RKO (cell line): ENCODE measurements around the gene GSTO1.

ENCODE experiments used
- DNase-seq: peaks from one replicate; pipeline ENCODE4 v3.0.0-alpha.2; 2016; ENCODE audit warnings: low spot score

GSTO1 gene

DNA sequence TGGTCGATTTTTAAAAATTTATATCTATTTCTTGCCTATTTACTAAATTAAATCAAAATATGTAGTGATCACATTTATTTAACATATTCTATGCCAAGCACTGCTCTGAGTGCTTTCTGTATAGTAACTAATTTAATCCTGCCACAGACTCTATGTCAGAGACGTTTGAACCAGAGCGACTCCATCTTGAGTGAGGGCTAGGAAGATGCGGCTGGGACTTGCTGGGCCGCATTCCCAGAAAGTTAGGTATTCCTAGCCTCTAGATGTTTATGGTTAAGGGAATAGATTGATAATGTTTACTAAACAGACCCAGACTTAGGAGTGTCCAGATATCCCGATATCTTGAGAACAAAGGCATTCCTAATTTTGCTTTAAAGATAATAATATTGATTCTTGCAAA, 3.2 kb upstream of the GSTO1 start:
- no peak for DNase-seq

GRCh38 chr10:104252368-104252767, 2.3 kb upstream of the GSTO1 start:
- DNase-seq: no peak

DNA sequence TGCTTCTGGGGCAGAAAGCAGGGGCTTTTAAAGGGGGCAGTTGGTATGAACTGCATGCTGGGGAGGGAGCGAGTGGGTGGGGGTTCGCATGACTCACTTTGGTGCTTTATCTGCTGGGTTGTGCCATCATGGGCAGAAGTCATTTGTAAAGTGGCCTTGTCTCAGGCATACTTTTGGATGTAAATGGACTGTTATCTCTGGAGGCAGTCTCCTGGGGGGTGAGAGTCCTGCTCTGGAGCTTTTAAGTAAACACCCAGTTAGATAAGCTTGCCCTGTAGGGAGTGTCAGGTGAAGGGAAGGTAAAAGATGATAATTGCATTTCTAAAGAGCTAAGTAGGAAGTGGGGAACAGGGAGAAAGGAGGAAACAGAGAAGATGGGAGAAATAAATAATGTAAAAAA, 1.6 kb upstream of the GSTO1 start:
- DNase-seq: no peak

DNA sequence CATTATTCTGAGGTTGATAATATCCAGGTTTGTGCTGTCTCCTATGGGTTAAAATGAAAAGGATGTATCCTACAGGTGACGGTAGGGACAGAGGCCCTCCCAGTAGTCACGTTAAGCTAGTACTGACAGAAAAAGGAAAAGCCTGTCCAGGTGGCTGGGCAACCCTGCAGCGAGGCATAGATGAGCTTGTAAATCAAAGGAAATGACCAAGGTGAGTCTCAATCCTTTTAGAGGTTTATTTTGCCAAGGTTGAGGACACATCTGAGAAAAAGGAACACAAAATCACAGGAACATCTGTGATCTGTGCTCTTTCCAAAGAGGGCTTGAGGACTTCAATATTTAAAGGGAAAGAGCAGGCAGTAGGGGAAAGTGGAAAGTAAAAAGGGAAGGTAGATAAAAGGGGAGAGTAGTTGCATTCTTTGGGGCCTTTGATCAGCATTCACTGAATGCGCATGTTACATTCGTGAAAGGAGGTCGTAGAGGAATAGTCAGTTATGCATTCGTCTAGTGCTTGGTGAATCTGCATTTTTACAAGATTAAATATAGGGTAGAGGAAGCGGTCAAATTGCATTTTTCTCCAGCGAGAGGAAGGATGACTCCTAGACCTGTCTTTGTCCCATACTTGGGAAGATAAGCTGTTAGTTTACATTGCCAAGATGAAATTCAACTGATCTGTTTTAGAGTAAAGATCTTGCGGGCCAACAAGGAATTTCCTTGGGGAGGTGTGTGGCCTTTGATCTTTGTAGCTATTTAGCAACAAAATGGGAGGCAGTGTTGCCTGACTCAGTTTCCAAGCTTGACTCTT, 884 bp upstream of the GSTO1 start:
- no peak for DNase-seq

GRCh38 chr10:104255311-104255981, 754 bp downstream of the GSTO1 start:
- DNase-seq: peak; percentile 96

DNA sequence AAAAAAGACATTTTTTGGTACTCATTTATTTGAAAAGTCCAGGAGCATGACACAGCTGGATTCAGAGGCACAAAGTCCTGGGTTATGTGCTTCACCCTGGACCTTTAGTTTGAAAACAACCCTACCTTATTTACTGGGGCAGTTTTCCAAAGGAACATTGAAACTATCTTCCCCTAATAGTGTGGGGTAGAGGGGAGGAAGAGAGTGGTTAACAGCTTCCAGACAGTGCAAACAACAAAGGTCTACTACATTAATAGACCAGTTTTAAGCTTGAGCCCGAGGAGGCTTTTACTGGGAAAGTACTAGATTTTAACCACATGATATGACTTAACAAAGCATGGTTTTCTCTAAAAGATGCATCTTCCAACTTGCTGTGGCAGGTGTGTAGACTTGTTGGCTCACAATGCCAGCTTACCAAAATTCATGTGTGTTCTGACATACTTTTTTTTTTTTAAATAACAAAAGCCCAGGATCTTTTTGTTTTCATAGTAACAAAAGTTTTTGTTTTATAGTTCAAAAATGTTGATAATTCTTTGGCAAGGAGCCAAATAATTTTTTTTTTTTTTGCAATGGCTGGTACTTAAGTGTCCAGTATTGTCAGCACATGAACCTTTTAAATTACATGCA, 1.8 kb downstream of the GSTO1 start:
- peak; percentile 40 for DNase-seq

DNA sequence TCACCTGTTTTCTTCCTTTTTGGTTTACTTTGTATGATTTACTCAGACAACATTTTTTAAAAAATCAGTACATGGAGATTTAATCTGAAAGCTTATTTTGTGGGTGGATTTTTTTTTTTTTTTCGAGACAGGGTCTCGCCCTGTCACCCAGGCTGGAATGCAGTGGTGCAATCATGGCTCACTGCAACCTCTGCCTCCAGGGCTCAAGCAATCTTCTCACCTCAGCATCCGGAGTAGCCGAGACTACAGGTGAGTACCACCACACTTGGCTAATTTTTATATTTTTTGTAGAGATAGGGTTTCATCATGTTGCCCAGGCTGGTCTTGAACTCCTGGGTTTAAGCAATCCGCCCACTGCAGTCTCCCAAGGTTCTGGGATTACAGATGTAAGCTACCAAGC, 2.5 kb downstream of the GSTO1 start:
- no peak for DNase-seq

DNA sequence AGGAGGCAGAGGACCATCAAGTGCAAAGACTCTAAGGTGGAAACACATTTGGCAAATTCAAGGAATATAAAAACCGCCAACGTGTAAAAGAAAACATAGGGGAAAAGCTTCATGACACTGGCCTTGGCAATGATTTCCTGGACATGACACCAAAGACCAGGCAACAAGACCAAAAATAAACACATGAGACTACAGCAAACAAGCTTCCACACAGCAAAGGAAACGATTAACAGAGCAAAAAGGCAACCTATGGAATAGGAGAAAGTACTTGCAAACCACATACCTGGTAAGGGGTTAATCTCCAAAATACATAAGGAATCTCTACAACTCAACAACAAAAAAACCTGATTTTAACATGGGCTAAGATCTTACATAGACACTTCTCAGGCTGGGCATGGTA, 3.5 kb downstream of the GSTO1 start:
- no peak for DNase-seq

DNA sequence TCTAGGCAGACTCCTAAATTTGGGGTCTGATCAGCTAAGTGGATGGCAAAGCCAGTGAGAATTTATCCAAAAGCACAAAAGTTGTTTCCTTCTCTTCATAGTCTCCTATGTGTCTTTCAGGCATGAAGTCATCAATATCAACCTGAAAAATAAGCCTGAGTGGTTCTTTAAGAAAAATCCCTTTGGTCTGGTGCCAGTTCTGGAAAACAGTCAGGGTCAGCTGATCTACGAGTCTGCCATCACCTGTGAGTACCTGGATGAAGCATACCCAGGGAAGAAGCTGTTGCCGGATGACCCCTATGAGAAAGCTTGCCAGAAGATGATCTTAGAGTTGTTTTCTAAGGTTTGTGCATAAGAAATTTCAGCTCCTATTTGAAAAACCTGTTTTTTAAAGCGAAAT, 4.8 kb downstream of the GSTO1 start:
- DNase-seq: no peak

GRCh38 chr10:104259999-104260774, 5.5 kb downstream of the GSTO1 start:
- peak; percentile 61 for DNase-seq

- peak; percentile 84 for DNase-seq
Observed at GRCh38 chr10:104260775-104261115, 6.1 kb downstream of the GSTO1 start.

DNA sequence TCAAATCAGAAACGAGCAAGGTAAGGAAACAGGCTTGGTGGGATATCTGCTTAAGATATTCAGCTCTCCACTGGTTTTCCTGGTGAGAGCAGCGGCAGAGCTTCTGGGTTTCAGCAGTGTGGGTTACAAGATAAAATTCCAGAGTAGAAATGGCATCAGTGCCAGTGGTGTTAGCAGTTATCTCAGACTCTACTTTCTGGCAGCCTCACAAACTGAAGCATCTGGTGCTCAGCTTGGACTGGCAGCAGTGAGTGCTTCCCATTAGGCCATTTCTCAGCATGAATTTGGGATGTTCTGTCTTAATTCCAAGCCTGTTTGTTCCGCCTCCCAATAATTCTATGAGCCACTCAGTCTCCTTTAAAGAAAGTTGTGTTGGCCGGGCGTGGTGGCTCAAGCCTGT, 7.4 kb downstream of the GSTO1 start:
- DNase-seq: no peak

- no peak for DNase-seq
Observed at GRCh38 chr10:104264783-104265182, 10.1 kb downstream of the GSTO1 start.

DNA sequence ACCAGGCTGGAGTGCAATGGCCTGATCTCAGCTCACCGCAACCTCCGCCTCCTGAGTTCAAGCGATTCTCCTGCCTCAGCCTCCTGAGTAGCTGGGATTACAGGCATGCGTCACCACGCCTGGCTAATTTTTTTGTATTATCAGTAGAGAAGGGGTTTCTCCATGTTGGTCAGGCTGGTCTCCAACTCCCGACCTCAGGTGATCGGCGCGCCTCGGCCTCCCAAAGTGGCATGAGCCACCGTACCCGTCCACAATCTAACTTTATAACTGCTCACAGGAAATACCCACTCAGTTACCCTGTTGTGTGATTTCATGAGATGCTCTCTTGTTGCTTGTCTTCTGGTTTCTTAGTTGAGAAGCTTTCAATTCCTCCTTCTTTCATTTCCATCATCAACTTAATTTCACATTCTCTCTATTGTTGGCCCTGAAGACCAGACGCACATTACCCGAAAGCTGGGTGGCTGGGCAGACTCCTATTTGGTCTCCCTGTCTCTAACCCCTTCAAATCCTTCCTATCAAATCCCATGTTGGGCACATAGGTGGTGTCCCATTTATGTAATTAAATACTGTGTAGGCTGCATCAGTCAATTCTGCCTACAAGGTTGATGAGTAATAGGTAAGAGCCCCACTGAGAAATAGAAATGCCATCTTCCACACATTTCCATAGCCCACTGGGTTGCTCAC, 13.2 kb downstream of the GSTO1 start:
- no peak for DNase-seq

- DNase-seq: peak; percentile 74
Observed at GRCh38 chr10:104268405-104268712, 13.7 kb downstream of the GSTO1 start.

DNA sequence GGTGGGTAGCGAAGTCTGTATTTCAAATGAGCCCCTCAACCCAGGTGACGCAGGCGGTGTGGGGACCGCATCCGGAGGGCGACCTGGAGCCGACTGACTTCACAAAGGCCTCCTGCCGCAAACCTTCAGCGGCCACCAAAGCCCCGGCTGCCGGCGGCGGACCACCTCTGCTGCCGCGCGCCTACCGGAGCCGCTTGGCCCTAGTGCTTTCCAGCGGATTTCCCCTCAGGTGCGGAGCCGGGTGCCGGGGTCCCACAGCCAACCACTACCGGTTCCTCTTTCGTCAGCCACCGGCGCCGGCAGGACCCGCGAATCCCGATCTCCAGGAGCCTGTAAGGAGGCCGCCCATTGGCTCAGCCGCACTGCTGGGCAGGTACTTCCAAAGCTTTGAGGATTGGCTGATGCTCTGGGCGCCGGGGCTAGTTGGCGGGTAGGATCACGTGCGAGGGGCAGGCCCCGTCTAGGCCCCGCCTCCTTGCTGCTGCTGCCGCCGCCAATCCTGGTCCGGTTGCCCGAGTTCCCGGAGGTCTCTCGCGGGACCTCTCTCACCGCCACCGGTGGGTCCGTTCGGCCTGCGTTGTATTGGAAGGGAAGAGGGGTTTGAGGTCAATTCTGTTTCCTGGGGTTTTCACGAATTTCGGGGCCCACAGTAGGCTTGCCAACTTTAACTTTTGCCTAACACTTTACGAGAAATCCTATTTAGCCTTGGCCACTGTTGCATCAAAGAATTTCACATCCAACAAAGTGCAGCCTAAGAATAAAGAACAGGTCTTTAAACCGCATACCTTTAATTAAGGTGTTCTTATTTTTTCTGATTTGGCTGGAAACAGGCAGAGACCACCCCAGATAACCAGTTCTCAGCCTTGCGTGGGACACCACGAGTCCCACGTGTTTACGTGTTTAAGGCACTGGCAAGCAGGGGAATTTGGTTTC, 14.3 kb downstream of the GSTO1 start, which contains the start of gene GSTO2:
GSTO2 (plus strand) TSS at position 472 of the 933 bp plus-strand sequence. CDS start 5,732 bp downstream, outside the sequence.
- DNase-seq: peak; percentile 99

DNA sequence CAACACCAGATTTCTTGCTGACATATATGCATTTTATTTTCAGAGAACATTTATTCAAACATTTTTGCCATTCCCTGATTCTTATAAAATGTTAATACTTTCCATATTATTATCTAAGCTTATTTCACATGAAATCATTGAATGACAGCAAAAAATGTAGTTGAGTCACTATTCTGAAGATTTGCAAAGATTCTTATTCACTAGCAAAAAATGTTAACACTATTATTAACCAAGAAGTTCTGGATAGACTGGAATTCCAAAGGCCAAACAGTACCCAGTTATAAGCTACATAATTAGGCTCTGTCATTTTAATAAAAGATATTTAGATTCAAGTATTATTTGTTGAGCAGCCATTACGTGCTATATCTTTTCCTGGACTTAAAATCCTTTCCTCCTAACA, 18.6 kb downstream of the GSTO1 start:
- DNase-seq: no peak

DNA sequence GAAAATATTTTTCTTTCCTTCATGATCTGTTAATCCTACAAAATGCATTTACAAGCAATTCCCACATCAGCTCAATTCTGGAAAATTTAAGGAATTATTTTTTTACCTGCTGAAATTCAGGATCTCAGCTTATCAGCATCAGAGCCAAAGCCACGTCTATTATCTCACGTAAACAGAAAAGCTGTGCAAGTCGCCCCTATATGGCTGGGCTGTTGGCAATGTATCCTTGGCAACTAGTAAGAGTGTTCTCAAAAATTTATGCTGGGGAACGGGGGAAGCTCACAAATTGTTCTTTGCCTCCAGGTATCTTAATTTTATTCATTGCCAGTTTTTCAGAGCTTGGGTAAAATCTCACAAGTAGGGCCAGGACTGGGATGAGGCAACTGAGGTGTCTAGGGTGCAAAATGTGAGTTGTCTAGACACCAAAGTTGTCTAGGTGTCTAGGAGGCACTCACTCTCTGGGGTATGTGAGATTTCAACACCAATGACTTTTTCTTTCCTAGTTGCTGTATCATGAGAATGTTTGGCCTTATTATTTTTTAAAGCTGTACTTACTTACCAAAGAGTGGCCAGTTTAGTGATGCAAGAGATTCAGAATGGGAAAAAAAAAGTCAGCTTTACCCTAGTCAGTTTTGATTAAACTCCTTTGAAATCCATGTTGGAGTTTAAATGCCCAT, 19.3 kb downstream of the GSTO1 start:
- DNase-seq: peak; percentile 28

DNA sequence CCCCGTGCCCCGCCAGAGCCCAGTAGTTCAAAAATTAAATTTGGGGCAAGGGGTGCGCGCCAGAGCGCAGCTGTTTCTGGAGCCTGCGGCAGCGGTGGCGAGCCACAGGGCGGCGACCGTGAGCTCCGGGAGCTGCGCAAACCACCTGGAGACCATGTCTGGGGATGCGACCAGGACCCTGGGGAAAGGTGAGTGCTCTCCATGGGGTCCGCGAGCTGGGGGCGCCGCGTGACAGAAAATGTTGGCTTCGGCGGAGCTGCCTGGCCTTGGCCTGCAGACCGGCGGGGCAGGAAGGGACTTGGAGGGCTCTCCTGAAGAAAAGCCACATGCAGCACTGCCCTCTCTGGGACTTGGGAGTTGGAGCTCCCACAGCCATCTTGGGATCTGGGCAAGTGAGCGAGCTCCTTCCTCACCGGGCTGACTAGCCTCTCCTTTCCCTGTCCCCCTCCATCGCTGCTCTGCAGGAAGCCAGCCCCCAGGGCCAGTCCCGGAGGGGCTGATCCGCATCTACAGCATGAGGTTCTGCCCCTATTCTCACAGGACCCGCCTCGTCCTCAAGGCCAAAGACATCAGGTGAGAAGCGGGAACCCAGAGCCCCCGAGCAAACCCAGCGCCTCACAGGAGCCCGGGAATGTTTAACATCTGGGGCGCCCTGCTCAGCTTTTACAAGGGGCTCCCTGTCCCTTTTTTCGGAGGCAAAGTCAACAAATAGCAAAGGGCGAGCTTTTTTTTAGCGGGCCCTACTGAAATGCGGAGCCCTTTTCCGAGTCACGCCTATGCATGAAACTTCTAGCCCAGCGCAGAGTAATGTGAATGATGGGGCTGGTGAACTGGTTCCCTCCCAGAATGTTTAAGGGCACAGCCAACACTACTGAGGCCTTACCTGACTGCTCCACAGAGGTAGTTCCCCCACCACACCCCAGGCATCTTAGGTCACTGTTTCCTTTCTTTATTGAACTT, 20.4 kb downstream of the GSTO1 start:
- DNase-seq: peak; percentile 78
